CD14-positive monocyte (primary cell): ENCODE measurements around the gene ABCA3. TPM values are rescaled to one million over a fixed set of nuclear protein-coding genes. Genes with fewer than 3 reads are reported as not detected.

ENCODE experiments used
- DNase-seq, 3 donors: peaks; one replicate each; pipeline ENCODE4 v3.0.0-alpha.2; 2011 to 2022
- H2AFZ ChIP-seq: 2 replicates; pipeline ENCODE4 v1.6.0; 2012; ENCODE audit warnings: mild to moderate bottlenecking, low read depth, low read length, inconsistent platforms; ENCODE audit not compliant: insufficient read depth, poor library complexity, severe bottlenecking
- H3K27ac ChIP-seq, 2 donors: 1 replicate in 1 of 2; 2 replicates in 1 of 2; pipeline ENCODE4 v1.5.1; 2012 to 2013; ENCODE audit warnings: low read length in 2 of 2, control low read depth in 1 of 2, inconsistent platforms in 1 of 2, low read depth in 1 of 2, mild to moderate bottlenecking in 1 of 2
- H3K27me3 ChIP-seq, 2 donors: one replicate each; pipeline versions ENCODE4 v1.6.0 to v1.6.1; 2011 to 2013; ENCODE audit warnings: low read length in 2 of 2; ENCODE audit not compliant: control insufficient read depth in 2 of 2, insufficient read depth in 2 of 2
- H3K36me3 ChIP-seq, 2 donors: replicated peaks in 1 of 2; 1 replicate in 1 of 2; 2 replicates in 1 of 2; pipeline versions ENCODE4 v1.5.1 to v1.6.1; 2012 to 2013; ENCODE audit warnings: low read length in 2 of 2, control low read depth in 1 of 2, inconsistent platforms in 1 of 2, mild to moderate bottlenecking in 1 of 2; ENCODE audit not compliant: insufficient read depth in 2 of 2, control insufficient read depth in 1 of 2
- H3K4me1 ChIP-seq, 2 donors: 1 replicate in 1 of 2; 2 replicates in 1 of 2; pipeline versions ENCODE4 v1.5.1 to v1.6.1; 2012 to 2013; ENCODE audit warnings: low read length in 2 of 2, control low read depth in 1 of 2, inconsistent platforms in 1 of 2, mild to moderate bottlenecking in 1 of 2, moderate library complexity in 1 of 2; ENCODE audit not compliant: insufficient read depth in 2 of 2, control insufficient read depth in 1 of 2
- H3K4me2 ChIP-seq: replicated peaks from 2 replicates; pipeline ENCODE3; 2012; ENCODE audit warnings: low read length, moderate library complexity, mild to moderate bottlenecking; ENCODE audit not compliant: poor library complexity, severe bottlenecking; ENCODE audit errors: extremely low read depth
- H3K4me3 ChIP-seq, 3 experiments: fragments of 200-600 bp in 1 of 3; sonication (generic) in 1 of 3; replicated peaks in 1 of 3; 1 replicate in 2 of 3; 2 replicates in 1 of 3; pipeline ENCODE4 v1.5.1; 2011 to 2013; ENCODE audit warnings: low read length in 3 of 3, mild to moderate bottlenecking in 3 of 3, control low read depth in 2 of 3, low read depth in 2 of 3, inconsistent platforms in 1 of 3, moderate library complexity in 1 of 3
- H3K79me2 ChIP-seq: 2 replicates; pipeline ENCODE4 v1.6.0; 2012; ENCODE audit warnings: mild to moderate bottlenecking, control low read depth, inconsistent platforms, low read length, moderate library complexity; ENCODE audit not compliant: insufficient read depth
- H3K9ac ChIP-seq: 2 replicates; pipeline ENCODE4 v1.6.0; 2017; ENCODE audit warnings: low read length, mild to moderate bottlenecking; ENCODE audit not compliant: insufficient read depth, poor library complexity, severe bottlenecking
- H3K9me3 ChIP-seq, 2 donors: replicated peaks in 1 of 2; 1 replicate in 1 of 2; 2 replicates in 1 of 2; pipeline versions ENCODE4 v1.5.1 to v1.6.1; 2012 to 2013; ENCODE audit warnings: low read length in 2 of 2, control low read depth in 1 of 2; ENCODE audit not compliant: control insufficient read depth in 1 of 2, insufficient read depth in 1 of 2
- H4K20me1 ChIP-seq: 2 replicates; pipeline ENCODE4 v1.6.0; 2012; ENCODE audit warnings: mild to moderate bottlenecking, low read length, control low read depth, moderate library complexity; ENCODE audit not compliant: insufficient read depth
- H3K27ac Mint-ChIP-seq, 7 donors: one replicate each; pipeline ENCODE4 v1.8.0; 2020; ENCODE audit warnings: mild to moderate bottlenecking in 7 of 7, mixed read lengths in 7 of 7, moderate library complexity in 6 of 7, inconsistent platforms in 2 of 7
- H3K27me3 Mint-ChIP-seq, 3 donors: one replicate each; pipeline ENCODE4 v1.8.0; 2021 to 2022; ENCODE audit warnings: low read depth in 3 of 3, mild to moderate bottlenecking in 3 of 3, mixed read lengths in 3 of 3, moderate library complexity in 3 of 3, inconsistent platforms in 1 of 3
- H3K36me3 Mint-ChIP-seq, 2 donors: one replicate each; pipeline ENCODE4 v1.8.0; 2020; ENCODE audit warnings: mixed read lengths in 2 of 2, inconsistent platforms in 1 of 2, mild to moderate bottlenecking in 1 of 2
- H3K4me1 Mint-ChIP-seq: one replicate; pipeline ENCODE4 v1.8.0; 2020; ENCODE audit warnings: mild to moderate bottlenecking, mixed read lengths
- H3K4me3 Mint-ChIP-seq, 2 donors: one replicate each; pipeline ENCODE4 v1.8.0; 2020; ENCODE audit warnings: mild to moderate bottlenecking in 2 of 2, mixed read lengths in 2 of 2, moderate library complexity in 1 of 2
- H3K9me3 Mint-ChIP-seq, 7 donors: one replicate each; pipeline ENCODE4 v1.8.0; 2020 to 2022; ENCODE audit warnings: mixed read lengths in 7 of 7, mild to moderate bottlenecking in 6 of 7, moderate library complexity in 6 of 7, inconsistent platforms in 2 of 7
- CTCF ChIP-seq: fragments of 200-600 bp; IDR thresholded peaks from one replicate; pipeline ENCODE4 v1.8.0; 2022; ENCODE audit warnings: antibody characterized with exemption, mild to moderate bottlenecking
- WGBS: methylation state at CpG from one replicate; pipeline ENCODE4 v1.1.5; 2013; ENCODE audit warnings: missing lambda C conversion rate; ENCODE audit not compliant: insufficient coverage; 5-methylcytosine and 5-hydroxymethylcytosine counted together
- intact Hi-C, 2 donors: fragments of 100-400 bp; cut with micrococcal nuclease; formaldehyde crosslinking; loops; one replicate each; pipeline versions ENCODE4 v1.15.0 to v1.15.1; 2023
- polyA plus RNA-seq, 3 donors: library from polyadenylated mRNA; depleted of rRNA in 1 of 3; unstranded in 2 of 3; stranded (reverse) in 1 of 3; fragments of 300-500 nt in 2 of 3; fragments of >200 nt in 1 of 3; fragmentation: Illumina TruSeq in 2 of 3; gene quantifications; 1 replicate in 2 of 3; 2 replicates in 1 of 3; pipeline ENCODE4 v1.2.3, GENCODE V29; 2012 to 2021

Gene ABCA3
- polyA plus RNA-seq, 3 donors = 0.06 to 1.2 (median 0.68) TPM

DNA sequence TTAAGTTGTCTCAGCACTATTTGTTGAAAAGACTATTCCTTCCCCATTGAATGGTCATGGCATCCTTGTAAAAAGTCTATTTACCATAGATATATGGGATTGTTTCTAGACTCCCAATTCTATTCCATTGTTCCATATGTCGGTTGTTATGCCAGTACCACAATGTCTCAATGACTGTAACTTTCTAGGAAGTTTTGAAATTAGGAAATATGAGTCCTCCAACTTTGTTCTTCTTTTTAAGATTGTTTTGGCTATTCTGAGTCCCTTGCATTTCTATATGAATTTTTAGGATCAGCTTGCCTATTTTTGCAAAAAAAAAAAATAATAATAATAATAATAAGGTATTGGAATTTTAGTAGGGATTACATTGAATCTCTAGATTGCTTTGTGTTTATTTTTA, 43.0 kb upstream of the ABCA3 start:
- intact Hi-C loops = no loop called here
- H3K4me1 Mint-ChIP-seq = peaks cover 4% of the 10 kb centered on the region
- peaks cover 0 to 8% (median 1%) of the 10 kb centered on the region in 7 donors for H3K9me3 Mint-ChIP-seq
- Histone ChIP-seq H3K36me3 (no peaks in the 10 kb centered on the region), H3K4me1 (no peaks in the 10 kb centered on the region), H3K27me3 (peaks cover 0 to 3% of the 10 kb centered on the region in 2 donors), H3K9ac (no peak overlapping the region), H3K4me3 (no peak overlapping the region), H3K79me2 (no peaks in the 10 kb centered on the region), H3K9me3 (peaks cover under 1 to 2% of the 10 kb centered on the region in 2 donors), H3K27ac (no peak overlapping the region), H2AFZ (no peak overlapping the region), H3K4me2 (no peak overlapping the region), H4K20me1 (no peaks in the 10 kb centered on the region)
- H3K36me3 Mint-ChIP-seq = no peaks in the 10 kb centered on the region
- no peak overlapping the region for H3K4me3 Mint-ChIP-seq
- H3K27ac Mint-ChIP-seq = no peak overlapping the region
- H3K27me3 Mint-ChIP-seq = peaks cover 3 to 12% (median 11%) of the 10 kb centered on the region in 3 donors
- no peak for DNase-seq
- no CpG with 5 or more reads among the region's 1 CpG for WGBS
- no peak for TF ChIP-seq CTCF

DNA sequence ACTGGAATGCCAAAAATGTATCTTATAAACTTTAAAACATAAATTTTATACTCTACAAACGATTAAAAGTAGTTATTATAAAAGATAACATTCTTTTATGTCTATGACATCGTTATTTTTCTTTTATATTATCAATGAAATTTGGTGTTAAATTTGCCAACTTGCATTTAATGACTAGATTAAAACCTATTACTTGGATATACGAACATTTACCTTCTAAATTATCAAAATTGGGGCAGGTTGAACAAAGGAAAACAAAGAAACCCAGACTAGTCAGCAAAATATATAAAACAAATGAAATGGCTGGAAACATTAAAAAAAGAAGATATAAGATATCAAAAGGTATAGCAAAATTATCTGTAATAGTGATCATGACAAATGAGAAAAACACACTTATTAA, 34.1 kb upstream of the ABCA3 start:
- Mint-ChIP-seq H3K27me3 (peaks cover 10 to 14% (median 10%) of the 10 kb centered on the region in 3 donors), H3K9me3 (no peaks in the 10 kb centered on the region), H3K36me3 (no peaks in the 10 kb centered on the region), H3K4me3 (no peak overlapping the region), H3K27ac (no peak overlapping the region), H3K4me1 (no peaks in the 10 kb centered on the region)
- Histone ChIP-seq H3K79me2 (no peaks in the 10 kb centered on the region), H3K9me3 (no peaks in the 10 kb centered on the region), H3K4me1 (no peaks in the 10 kb centered on the region), H3K4me2 (no peak overlapping the region), H2AFZ (no peak overlapping the region), H3K9ac (no peak overlapping the region), H4K20me1 (no peaks in the 10 kb centered on the region), H3K36me3 (no peaks in the 10 kb centered on the region), H3K27me3 (peaks cover 6 to 13% of the 10 kb centered on the region in 2 donors), H3K4me3 (no peak overlapping the region), H3K27ac (no peak overlapping the region)
- intact Hi-C loops = no loop called here
- WGBS = no CpG with 5 or more reads among the region's 3 CpGs
- no peak for DNase-seq
- no peak for TF ChIP-seq CTCF
